Measurements from ENCODE around the gene UNC13A.

GRCh38 chr19:17580470-17581144 is 107.5 kb downstream of the UNC13A start:
- no peak for TF ChIP-seq CTCF (IDR thresholded peaks at IDR 0.05)
- TF ChIP-seq ZFX (IDR thresholded peaks at IDR 0.05; ENCODE audit: borderline replicate concordance) = no peak

All from 22Rv1 (cell line).